Measurements from ENCODE around the gene MLC1. TPM values are rescaled to one million over a fixed set of nuclear protein-coding genes. Genes with fewer than 3 reads are reported as not detected.

The MLC1 gene
- total and polyA plus RNA-seq, 7 donors = under 0.01 TPM; not detected in 6

DNA sequence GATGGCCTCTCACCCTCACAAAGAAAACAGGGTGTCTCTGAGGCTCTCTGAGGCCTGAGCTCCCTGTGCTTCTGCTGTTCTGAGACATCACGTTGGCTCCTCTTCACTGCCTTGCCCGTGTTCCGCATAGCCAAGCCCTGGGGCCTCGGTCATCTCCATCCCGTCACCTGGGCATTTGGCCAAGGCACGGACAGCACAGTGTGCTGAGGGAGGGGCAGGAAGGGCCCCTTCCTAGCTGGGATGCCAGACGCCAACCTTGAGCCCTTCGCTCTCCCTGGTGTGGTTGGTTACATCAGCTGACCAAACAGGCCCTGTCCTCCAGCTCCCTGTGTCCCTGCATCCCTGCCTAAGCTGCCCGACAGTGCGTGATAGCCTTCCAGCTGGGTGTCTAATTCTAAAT, 30.5 kb upstream of the MLC1 start:
- no peaks in the 10 kb centered on the region for H3K36me3 ChIP-seq (ENCODE audit: insufficient read depth in 1 of 2, low read depth in 1 of 2)
- no peaks in the 10 kb centered on the region for H3K9me3 ChIP-seq
- no peak overlapping the region for H3K27ac ChIP-seq
- intact Hi-C loops (cut with DNase I) = no loop called here
- no peak for DNase-seq
- H3K4me1 ChIP-seq = no peaks in the 10 kb centered on the region
- peaks cover 0 to 50% (median 4%) of the 10 kb centered on the region in 3 donors for H3K27me3 ChIP-seq (ENCODE audit: insufficient read depth in 3 of 3, low read length in 2 of 3)
- 30 to 33% (median 32%) methylated on average over 10 of the region's 10 CpGs for WGBS, 3 donors
- TF ChIP-seq, protein P1, sequence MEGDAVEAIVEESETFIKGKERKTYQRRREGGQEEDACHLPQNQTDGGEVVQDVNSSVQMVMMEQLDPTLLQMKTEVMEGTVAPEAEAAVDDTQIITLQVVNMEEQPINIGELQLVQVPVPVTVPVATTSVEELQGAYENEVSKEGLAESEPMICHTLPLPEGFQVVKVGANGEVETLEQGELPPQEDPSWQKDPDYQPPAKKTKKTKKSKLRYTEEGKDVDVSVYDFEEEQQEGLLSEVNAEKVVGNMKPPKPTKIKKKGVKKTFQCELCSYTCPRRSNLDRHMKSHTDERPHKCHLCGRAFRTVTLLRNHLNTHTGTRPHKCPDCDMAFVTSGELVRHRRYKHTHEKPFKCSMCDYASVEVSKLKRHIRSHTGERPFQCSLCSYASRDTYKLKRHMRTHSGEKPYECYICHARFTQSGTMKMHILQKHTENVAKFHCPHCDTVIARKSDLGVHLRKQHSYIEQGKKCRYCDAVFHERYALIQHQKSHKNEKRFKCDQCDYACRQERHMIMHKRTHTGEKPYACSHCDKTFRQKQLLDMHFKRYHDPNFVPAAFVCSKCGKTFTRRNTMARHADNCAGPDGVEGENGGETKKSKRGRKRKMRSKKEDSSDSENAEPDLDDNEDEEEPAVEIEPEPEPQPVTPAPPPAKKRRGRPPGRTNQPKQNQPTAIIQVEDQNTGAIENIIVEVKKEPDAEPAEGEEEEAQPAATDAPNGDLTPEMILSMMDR (IDR thresholded peaks at IDR 0.05) = no peak
- H3K4me3 ChIP-seq = no peak overlapping the region
- ATAC-seq = no peak

DNA sequence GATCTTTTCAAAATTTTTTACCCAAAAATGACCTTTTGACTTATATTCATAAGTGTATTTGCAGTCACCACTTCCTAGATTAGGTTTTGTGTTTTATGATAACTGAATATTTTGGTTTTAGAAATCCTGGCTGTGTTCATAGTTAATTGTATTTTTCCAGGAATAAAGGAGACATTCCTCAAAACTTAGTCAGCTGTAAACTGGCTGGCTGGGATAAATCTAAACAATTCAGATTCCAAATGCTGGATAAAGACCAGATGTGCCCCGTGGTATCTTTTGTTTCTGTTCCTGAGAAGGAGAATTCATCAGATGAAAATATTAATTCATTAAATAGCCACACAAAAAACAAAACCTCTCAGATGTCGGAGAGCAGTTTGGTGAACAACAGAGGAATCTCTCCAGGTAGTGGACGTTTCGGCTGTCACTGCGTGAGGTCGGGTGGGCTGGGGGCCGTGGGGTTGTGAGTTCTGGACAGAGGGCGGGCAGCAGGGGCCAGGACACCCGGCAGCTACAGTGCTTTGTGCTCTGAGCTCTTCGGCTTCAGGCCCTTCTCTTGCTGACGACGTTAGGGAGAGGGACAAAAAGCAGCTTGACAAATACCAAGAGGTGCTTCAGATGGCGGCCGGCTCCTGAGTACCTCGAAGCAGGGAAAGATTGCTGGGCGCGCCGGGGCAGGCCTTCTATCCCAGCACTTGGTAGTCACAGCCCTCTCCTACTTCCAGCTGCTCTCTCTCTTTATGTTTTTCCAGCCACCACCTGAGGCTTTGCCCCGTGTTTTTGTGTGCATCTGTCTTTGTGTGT, 29.2 kb upstream of the MLC1 start:
- ATAC-seq (no peak), DNase-seq (no peak)
- WGBS, 3 donors = 27 to 38% (median 29%) methylated on average over 19 of the region's 19 CpGs
- no peak overlapping the region for H3K27ac ChIP-seq
- H3K27me3 ChIP-seq (ENCODE audit: insufficient read depth in 3 of 3, low read length in 2 of 3) = peaks cover 0 to 53% (median 4%) of the 10 kb centered on the region in 3 donors
- TF ChIP-seq, protein P1 (IDR thresholded peaks at IDR 0.05) = no peak
- no peaks in the 10 kb centered on the region for H3K4me1 ChIP-seq
- H3K4me3 ChIP-seq = no peak overlapping the region
- H3K36me3 ChIP-seq (ENCODE audit: insufficient read depth in 1 of 2, low read depth in 1 of 2) = no peaks in the 10 kb centered on the region
- H3K9me3 ChIP-seq = no peaks in the 10 kb centered on the region
- intact Hi-C loops (cut with DNase I) = no loop called here

DNA sequence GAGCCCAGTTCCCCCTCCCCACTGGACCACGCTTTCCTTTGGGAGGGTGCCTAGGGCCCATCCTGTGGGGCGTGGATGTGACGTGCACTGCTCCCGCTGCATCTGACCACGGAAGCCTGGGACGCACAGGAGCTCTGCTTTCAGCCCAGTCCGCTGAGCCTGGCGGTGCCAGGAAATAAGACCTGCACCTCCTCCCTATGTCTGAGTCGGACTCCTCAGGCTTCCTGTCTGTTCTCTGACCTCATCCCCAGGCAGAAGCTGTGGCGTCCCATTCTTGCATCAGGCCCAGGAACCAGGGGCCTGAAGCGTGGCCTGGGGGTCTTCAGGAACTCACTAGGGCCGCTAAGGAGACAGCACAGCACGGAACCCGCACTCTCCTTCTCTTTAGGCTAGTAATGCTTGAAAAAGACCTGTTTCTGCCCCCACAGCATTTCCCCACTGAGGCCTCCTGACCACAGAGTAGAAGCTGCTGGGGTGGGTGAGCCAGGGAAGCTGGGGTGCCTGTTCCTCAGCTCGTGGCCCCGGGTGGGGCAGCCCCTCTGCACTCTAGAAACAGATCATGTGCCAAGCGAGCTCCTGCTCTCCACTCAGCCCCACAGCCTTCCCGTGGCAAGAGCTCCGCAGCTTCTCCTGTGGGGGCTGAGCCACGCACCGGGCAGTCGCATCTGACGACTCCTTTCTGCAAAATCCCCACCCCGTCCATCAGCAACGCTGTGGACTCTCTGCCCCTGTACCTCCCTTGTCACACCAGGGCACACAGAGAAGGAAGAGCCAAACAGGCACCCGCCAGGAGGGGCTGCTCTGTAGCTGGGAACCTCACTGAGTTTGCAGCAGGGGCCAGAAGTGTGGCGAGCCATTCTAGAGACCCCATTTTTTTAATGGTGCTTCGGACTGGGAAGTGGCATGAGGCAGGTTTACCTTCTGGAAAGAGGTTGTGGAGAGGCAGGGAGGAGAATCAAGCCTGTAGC, 27.2 kb upstream of the MLC1 start:
- no peak overlapping the region for H3K27ac ChIP-seq
- ATAC-seq = no peak

DNA sequence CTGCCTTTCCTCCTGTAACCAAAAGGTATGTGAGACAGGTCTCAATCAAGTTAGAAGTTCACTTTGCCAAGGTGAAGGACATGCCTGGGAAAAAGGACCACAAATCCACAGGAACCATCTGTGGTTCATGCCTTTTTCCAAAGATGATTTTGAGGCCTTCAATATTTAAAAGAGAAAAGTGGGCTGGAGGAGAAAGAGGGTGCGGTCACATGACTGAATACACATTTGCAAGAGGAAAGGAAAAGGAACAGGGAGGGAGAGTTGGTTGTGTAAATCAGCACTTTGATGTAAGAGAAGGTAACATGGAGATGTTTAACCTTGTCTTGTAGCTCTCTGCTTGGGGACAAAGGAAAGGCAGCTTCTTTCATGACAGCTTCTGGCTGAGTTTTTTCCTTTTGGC, 25.8 kb upstream of the MLC1 start:
- H3K27ac ChIP-seq = no peak overlapping the region
- ATAC-seq (no peak), DNase-seq (no peak)
- intact Hi-C loops (cut with DNase I) = no loop called here
- peaks cover 0 to 44% (median 0%) of the 10 kb centered on the region in 3 donors for H3K27me3 ChIP-seq (ENCODE audit: insufficient read depth in 3 of 3, low read length in 2 of 3)
- no peaks in the 10 kb centered on the region for H3K4me1 ChIP-seq
- 93 to 100% (median 100%) methylated on average over 1 of the region's 1 CpG for WGBS, 3 donors
- no peak overlapping the region for H3K4me3 ChIP-seq
- TF ChIP-seq, protein P1 (IDR thresholded peaks at IDR 0.05) = no peak
- no peaks in the 10 kb centered on the region for H3K36me3 ChIP-seq (ENCODE audit: insufficient read depth in 1 of 2, low read depth in 1 of 2)
- no peaks in the 10 kb centered on the region for H3K9me3 ChIP-seq

More for the DNA sequence above, 27.2 kb upstream of the MLC1 start:
- DNase-seq = no peak
- WGBS, 3 donors = 63 to 73% (median 70%) methylated on average over 27 to 28 of the region's 28 CpGs
- Histone ChIP-seq H3K4me3 (no peak overlapping the region), H3K4me1 (no peaks in the 10 kb centered on the region), H3K9me3 (no peaks in the 10 kb centered on the region), H3K27me3 (ENCODE audit: insufficient read depth in 3 of 3, low read length in 2 of 3) (peaks cover 0 to 52% (median 1%) of the 10 kb centered on the region in 3 donors), H3K36me3 (ENCODE audit: insufficient read depth in 1 of 2, low read depth in 1 of 2) (no peaks in the 10 kb centered on the region)
- TF ChIP-seq, protein P1 (IDR thresholded peaks at IDR 0.05) = no peak
- intact Hi-C loops (cut with DNase I) = no loop called here

All from psoas muscle (tissue), 8 donors.